ENCODE measurements around the gene DDOST. TPM values are rescaled to one million over a fixed set of nuclear protein-coding genes. Genes with fewer than 3 reads are reported as not detected.

The DDOST gene
- polyA plus RNA-seq, 3 donors = 125 to 245 (median 241) TPM

DNA sequence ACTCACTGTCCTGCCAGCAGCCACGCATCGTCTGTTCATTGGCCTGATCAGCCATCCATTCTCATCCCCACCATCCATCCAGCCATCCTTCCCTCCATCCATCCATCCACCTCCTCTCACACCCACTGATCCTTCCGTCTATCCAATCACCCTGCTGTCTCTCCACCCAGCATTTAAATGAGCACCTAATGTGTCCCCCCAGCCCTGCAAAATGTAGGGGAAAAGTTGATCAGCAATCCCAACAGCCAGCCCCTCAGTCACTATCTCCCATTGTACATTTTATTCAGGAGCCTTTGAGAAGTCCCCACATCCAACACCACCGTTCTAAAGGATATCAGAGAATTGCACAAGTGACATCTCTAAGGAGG lies 11.1 kb upstream of the DDOST start:
- Histone ChIP-seq H3K4me1 (ENCODE audit: control insufficient read depth in 1 of 2, insufficient read depth in 2 of 2, low read length in 2 of 2) (no peaks in the 10 kb centered on the region), H3K4me3 (replicated peaks in 1 of 3; ENCODE audit: low read depth in 2 of 3, low read length in 3 of 3) (no peak overlapping the region), H3K36me3 (replicated peaks in 1 of 2; ENCODE audit: control insufficient read depth in 1 of 2, insufficient read depth in 2 of 2, low read length in 2 of 2) (peaks cover 0 to 2% of the 10 kb centered on the region in 2 donors), H2AFZ (ENCODE audit: insufficient read depth, low read depth, low read length, poor library complexity, severe bottlenecking) (no peak overlapping the region), H3K9me3 (replicated peaks in 1 of 2; ENCODE audit: control insufficient read depth in 1 of 2, insufficient read depth in 1 of 2, low read length in 2 of 2) (no peaks in the 10 kb centered on the region), H4K20me1 (ENCODE audit: insufficient read depth, low read length) (no peaks in the 10 kb centered on the region), H3K9ac (ENCODE audit: insufficient read depth, low read length, poor library complexity, severe bottlenecking) (no peak overlapping the region), H3K4me2 (replicated peaks; ENCODE audit: extremely low read depth, low read length, poor library complexity, severe bottlenecking) (no peak overlapping the region), H3K27ac (ENCODE audit: low read depth in 1 of 2, low read length in 2 of 2) (no peak overlapping the region), H3K27me3 (ENCODE audit: control insufficient read depth in 2 of 2, insufficient read depth in 2 of 2, low read length in 2 of 2) (no peaks in the 10 kb centered on the region), H3K79me2 (ENCODE audit: insufficient read depth, low read length) (no peaks in the 10 kb centered on the region)
- H3K36me3 Mint-ChIP-seq = peaks cover 5 to 6% of the 10 kb centered on the region in 2 donors
- intact Hi-C loops (cut with micrococcal nuclease) = no loop called here
- TF ChIP-seq, protein P1, sequence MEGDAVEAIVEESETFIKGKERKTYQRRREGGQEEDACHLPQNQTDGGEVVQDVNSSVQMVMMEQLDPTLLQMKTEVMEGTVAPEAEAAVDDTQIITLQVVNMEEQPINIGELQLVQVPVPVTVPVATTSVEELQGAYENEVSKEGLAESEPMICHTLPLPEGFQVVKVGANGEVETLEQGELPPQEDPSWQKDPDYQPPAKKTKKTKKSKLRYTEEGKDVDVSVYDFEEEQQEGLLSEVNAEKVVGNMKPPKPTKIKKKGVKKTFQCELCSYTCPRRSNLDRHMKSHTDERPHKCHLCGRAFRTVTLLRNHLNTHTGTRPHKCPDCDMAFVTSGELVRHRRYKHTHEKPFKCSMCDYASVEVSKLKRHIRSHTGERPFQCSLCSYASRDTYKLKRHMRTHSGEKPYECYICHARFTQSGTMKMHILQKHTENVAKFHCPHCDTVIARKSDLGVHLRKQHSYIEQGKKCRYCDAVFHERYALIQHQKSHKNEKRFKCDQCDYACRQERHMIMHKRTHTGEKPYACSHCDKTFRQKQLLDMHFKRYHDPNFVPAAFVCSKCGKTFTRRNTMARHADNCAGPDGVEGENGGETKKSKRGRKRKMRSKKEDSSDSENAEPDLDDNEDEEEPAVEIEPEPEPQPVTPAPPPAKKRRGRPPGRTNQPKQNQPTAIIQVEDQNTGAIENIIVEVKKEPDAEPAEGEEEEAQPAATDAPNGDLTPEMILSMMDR (IDR thresholded peaks at IDR 0.05) = no peak
- 93% methylated on average over 3 of the region's 4 CpGs for WGBS (ENCODE audit: insufficient coverage)
- H3K4me1 Mint-ChIP-seq = no peaks in the 10 kb centered on the region
- peak overlapping the region in 2 of 7 donors; percentile 1 to 58 for H3K27ac Mint-ChIP-seq
- H3K9me3 Mint-ChIP-seq = peaks cover 0 to 4% (median 0%) of the 10 kb centered on the region in 7 donors
- H3K4me3 Mint-ChIP-seq = no peak overlapping the region
- H3K27me3 Mint-ChIP-seq (ENCODE audit: low read depth in 3 of 3) = peaks cover 0 to 1% (median 0%) of the 10 kb centered on the region in 3 donors
- DNase-seq = no peak

DNA sequence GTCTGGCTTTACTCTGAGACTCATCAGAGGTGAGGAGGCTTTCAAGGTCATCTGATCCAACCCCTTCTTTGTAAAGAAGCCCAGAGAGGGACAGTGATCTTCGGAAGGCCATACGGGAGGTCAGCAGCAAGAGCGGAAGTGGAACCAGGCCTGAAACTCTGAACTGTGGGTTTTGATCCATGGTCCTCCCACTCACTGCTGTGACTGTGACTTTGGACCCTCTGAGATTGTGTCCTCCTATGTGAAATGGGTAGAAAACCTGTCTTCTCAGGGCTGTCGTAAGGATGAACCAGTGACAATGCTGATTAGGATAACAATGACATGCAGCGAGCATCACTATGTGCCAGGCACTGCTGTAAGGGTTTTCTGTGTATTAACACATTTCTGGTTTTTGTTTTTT lies 9.8 kb upstream of the DDOST start:
- Mint-ChIP-seq H3K27me3 (ENCODE audit: low read depth in 3 of 3) (peaks cover 0 to 2% (median 1%) of the 10 kb centered on the region in 3 donors), H3K4me1 (no peaks in the 10 kb centered on the region)

More for the DNA sequence above, 9.8 kb upstream of the DDOST start:
- Histone ChIP-seq H3K27me3 (ENCODE audit: control insufficient read depth in 2 of 2, insufficient read depth in 2 of 2, low read length in 2 of 2) (no peaks in the 10 kb centered on the region), H4K20me1 (ENCODE audit: insufficient read depth, low read length) (no peaks in the 10 kb centered on the region), H3K4me1 (ENCODE audit: control insufficient read depth in 1 of 2, insufficient read depth in 2 of 2, low read length in 2 of 2) (no peaks in the 10 kb centered on the region), H2AFZ (ENCODE audit: insufficient read depth, low read depth, low read length, poor library complexity, severe bottlenecking) (no peak overlapping the region), H3K4me2 (replicated peaks; ENCODE audit: extremely low read depth, low read length, poor library complexity, severe bottlenecking) (no peak overlapping the region), H3K9ac (ENCODE audit: insufficient read depth, low read length, poor library complexity, severe bottlenecking) (no peak overlapping the region), H3K9me3 (replicated peaks in 1 of 2; ENCODE audit: control insufficient read depth in 1 of 2, insufficient read depth in 1 of 2, low read length in 2 of 2) (no peaks in the 10 kb centered on the region), H3K4me3 (replicated peaks in 1 of 3; ENCODE audit: low read depth in 2 of 3, low read length in 3 of 3) (no peak overlapping the region), H3K27ac (ENCODE audit: low read depth in 1 of 2, low read length in 2 of 2) (no peak overlapping the region), H3K79me2 (ENCODE audit: insufficient read depth, low read length) (no peaks in the 10 kb centered on the region), H3K36me3 (replicated peaks in 1 of 2; ENCODE audit: control insufficient read depth in 1 of 2, insufficient read depth in 2 of 2, low read length in 2 of 2) (peaks cover 0 to 2% of the 10 kb centered on the region in 2 donors)
- Mint-ChIP-seq H3K36me3 (peaks cover 5 to 6% of the 10 kb centered on the region in 2 donors), H3K4me3 (no peak overlapping the region), H3K9me3 (peaks cover 0 to 5% (median 0%) of the 10 kb centered on the region in 7 donors), H3K27ac (no peak overlapping the region)
- TF ChIP-seq, protein P1 (IDR thresholded peaks at IDR 0.05) = no peak
- intact Hi-C loops (cut with micrococcal nuclease) = no loop called here
- WGBS (ENCODE audit: insufficient coverage) = 94% methylated on average over 4 of the region's 5 CpGs
- no peak for DNase-seq

Data from CD14-positive monocyte (primary cell).